Trophoblast cell (in vitro differentiated cells and primary cell): ENCODE results near the gene SCFD2.
"Not testable (repeated sequence)": the region's sequence is repeated elsewhere in the genome, so short reads cannot be mapped to it uniquely, and the experiment has no call there.

ENCODE experiments used
- DNase-seq, 2 donors: peaks; one replicate each; pipeline ENCODE4 v3.0.0-alpha.2; 2016
- H2AFZ ChIP-seq: 2 replicates; pipeline ENCODE4 v1.6.1; 2013; ENCODE audit warnings: low read length, moderate library complexity, mild to moderate bottlenecking; ENCODE audit not compliant: insufficient read depth, poor library complexity
- H2AK5ac ChIP-seq: 2 replicates; pipeline ENCODE4 v1.6.1; 2013; ENCODE audit warnings: mild to moderate bottlenecking, low read length
- H2BK120ac ChIP-seq: 2 replicates; pipeline ENCODE4 v1.6.1; 2013; ENCODE audit warnings: low read length, mild to moderate bottlenecking, moderate library complexity; ENCODE audit not compliant: insufficient read depth, poor library complexity
- H2BK12ac ChIP-seq: 2 replicates; pipeline ENCODE4 v1.6.1; 2013; ENCODE audit warnings: mild to moderate bottlenecking, low read length, moderate library complexity
- H2BK5ac ChIP-seq: 2 replicates; pipeline ENCODE4 v1.6.1; 2013; ENCODE audit warnings: low read length, low read depth, moderate library complexity, mild to moderate bottlenecking; ENCODE audit not compliant: poor library complexity
- H3K14ac ChIP-seq: 2 replicates; pipeline ENCODE4 v1.6.1; 2013; ENCODE audit warnings: mild to moderate bottlenecking, low read length
- H3K18ac ChIP-seq: 2 replicates; pipeline ENCODE4 v1.6.1; 2013; ENCODE audit warnings: mild to moderate bottlenecking, low read length
- H3K23ac ChIP-seq: 2 replicates; pipeline ENCODE4 v1.6.1; 2013; ENCODE audit warnings: low read length
- H3K27ac ChIP-seq: 2 replicates; pipeline ENCODE4 v1.5.1; 2013; ENCODE audit warnings: low read depth, mild to moderate bottlenecking, inconsistent platforms, low read length, moderate library complexity
- H3K27me3 ChIP-seq: 2 replicates; pipeline ENCODE4 v1.6.1; 2013; ENCODE audit warnings: inconsistent platforms, mild to moderate bottlenecking, low read length, moderate library complexity; ENCODE audit not compliant: insufficient read depth
- H3K36me3 ChIP-seq, 2 experiments: 1 replicate in 1 of 2; 2 replicates in 1 of 2; pipeline ENCODE4 v1.6.1; 2013; ENCODE audit warnings: low read length in 2 of 2, mild to moderate bottlenecking in 2 of 2, moderate library complexity in 1 of 2; ENCODE audit not compliant: insufficient read depth in 2 of 2, control insufficient read depth in 1 of 2
- H3K4ac ChIP-seq: 2 replicates; pipeline ENCODE4 v1.6.1; 2013; ENCODE audit warnings: low read depth, mild to moderate bottlenecking, low read length, moderate library complexity
- H3K4me1 ChIP-seq, 2 experiments: 1 replicate in 1 of 2; 2 replicates in 1 of 2; pipeline ENCODE4 v1.6.1; 2013; ENCODE audit warnings: low read length in 2 of 2, mild to moderate bottlenecking in 2 of 2, moderate library complexity in 1 of 2; ENCODE audit not compliant: insufficient read depth in 2 of 2, control insufficient read depth in 1 of 2
- H3K4me2 ChIP-seq: 2 replicates; pipeline ENCODE4 v1.6.1; 2013; ENCODE audit warnings: inconsistent platforms, mild to moderate bottlenecking, low read length, moderate library complexity
- H3K4me3 ChIP-seq: 2 replicates; pipeline ENCODE4 v1.5.1; 2013; ENCODE audit warnings: mild to moderate bottlenecking, low read depth, low read length, inconsistent platforms
- H3K79me1 ChIP-seq: one replicate; pipeline ENCODE4 v1.6.1; 2013; ENCODE audit warnings: low read length
- H3K79me2 ChIP-seq: 2 replicates; pipeline ENCODE4 v1.6.1; 2013; ENCODE audit warnings: low read length, mild to moderate bottlenecking; ENCODE audit not compliant: control insufficient read depth, insufficient read depth, poor library complexity
- H3K9ac ChIP-seq: 2 replicates; pipeline ENCODE4 v1.6.1; 2013; ENCODE audit warnings: mild to moderate bottlenecking, low read length
- H3K9me3 ChIP-seq: 2 replicates; pipeline ENCODE4 v1.6.1; 2013; ENCODE audit warnings: low read depth, mild to moderate bottlenecking, control low read depth, inconsistent platforms, low read length; ENCODE audit not compliant: insufficient read depth
- H4K12ac ChIP-seq: 2 replicates; pipeline ENCODE4 v1.6.1; 2013; ENCODE audit warnings: low read depth, mild to moderate bottlenecking, low read length, moderate library complexity
- H4K8ac ChIP-seq: 2 replicates; pipeline ENCODE4 v1.6.1; 2013; ENCODE audit warnings: low read depth, mild to moderate bottlenecking, low read length, moderate library complexity
- H4K91ac ChIP-seq: one replicate; pipeline ENCODE4 v1.6.1; 2013; ENCODE audit warnings: low read depth, mild to moderate bottlenecking, low read length, moderate library complexity
- WGBS: extraction: QIAGEN DNeasy Blood & Tissue Kit; methylation state at CpG from one replicate; pipeline ENCODE4 v1.1.7; 2013; ENCODE audit warnings: missing lambda C conversion rate; ENCODE audit not compliant: insufficient read length, insufficient coverage; ENCODE audit errors: extremely low coverage; 5-methylcytosine and 5-hydroxymethylcytosine counted together

SCFD2 gene

DNA sequence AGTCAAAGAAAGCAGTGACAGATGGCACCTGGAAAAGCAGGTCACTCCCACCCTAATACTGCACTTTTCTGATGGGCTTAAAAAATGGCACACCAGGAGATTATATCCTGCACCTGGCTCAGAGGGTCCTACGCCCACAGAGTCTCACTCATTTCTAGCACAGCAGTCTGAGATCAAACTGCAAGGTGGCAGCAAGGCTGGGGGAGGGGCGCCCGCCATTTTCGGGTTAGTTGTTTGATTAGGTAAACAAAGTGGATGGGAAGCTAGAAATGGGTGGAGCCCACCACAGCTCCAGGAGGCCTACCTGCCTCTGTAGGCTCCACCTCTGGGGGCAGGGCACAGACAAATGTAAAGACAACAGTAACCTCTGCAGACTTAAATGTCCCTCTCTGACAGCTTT lies 188.1 kb downstream of the SCFD2 start:
- not testable (repeated sequence) for H3K79me1 ChIP-seq, DNase-seq, H2AK5ac ChIP-seq, H3K18ac ChIP-seq, H2AFZ ChIP-seq, H3K9me3 ChIP-seq, H3K27ac ChIP-seq, H3K4ac ChIP-seq, H3K9ac ChIP-seq, H3K36me3 ChIP-seq, H3K4me3 ChIP-seq, H2BK5ac ChIP-seq, H4K8ac ChIP-seq, H3K27me3 ChIP-seq, H3K23ac ChIP-seq, H3K4me1 ChIP-seq, H2BK120ac ChIP-seq, H3K4me2 ChIP-seq, H4K12ac ChIP-seq, H3K79me2 ChIP-seq, H2BK12ac ChIP-seq, H3K14ac ChIP-seq, H4K91ac ChIP-seq
- WGBS = no CpG with 5 or more reads among the region's 4 CpGs

DNA sequence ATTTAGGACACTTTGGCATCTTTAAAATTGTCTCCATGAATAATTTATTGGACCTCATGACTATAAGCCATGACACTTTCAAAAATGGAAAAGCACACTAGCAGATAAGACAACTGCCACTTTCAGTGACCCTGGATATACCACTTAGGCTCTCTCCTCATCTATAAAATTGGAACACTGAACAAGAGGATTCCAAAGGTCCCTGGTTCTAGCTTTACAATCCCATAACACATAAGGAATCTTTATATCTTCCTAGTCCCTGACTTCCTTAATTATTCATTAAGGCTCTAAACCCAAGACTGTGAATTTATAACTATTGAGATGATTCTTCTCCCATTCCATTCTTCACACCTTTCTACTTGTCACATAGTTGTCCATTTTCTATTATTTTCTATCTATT lies 190.2 kb downstream of the SCFD2 start:
- no peak overlapping the region for H4K91ac ChIP-seq
- H3K4me1 ChIP-seq = no peaks in the 10 kb centered on the region
- no peak overlapping the region for H2BK120ac ChIP-seq
- H4K12ac ChIP-seq = no peak overlapping the region
- no peak overlapping the region for H3K4me2 ChIP-seq
- H3K14ac ChIP-seq = no peak overlapping the region
- no peak overlapping the region for H3K23ac ChIP-seq
- H3K18ac ChIP-seq = no peak overlapping the region
- H3K27me3 ChIP-seq = no peaks in the 10 kb centered on the region
- no peaks in the 10 kb centered on the region for H3K9me3 ChIP-seq
- DNase-seq = no peak
- H3K36me3 ChIP-seq = peaks cover 0 to 3% of the 10 kb centered on the region in 2 experiments
- H3K4ac ChIP-seq = no peak overlapping the region
- H2BK5ac ChIP-seq = no peak overlapping the region
- H2BK12ac ChIP-seq = no peak overlapping the region
- H3K27ac ChIP-seq = no peak overlapping the region
- no peak overlapping the region for H4K8ac ChIP-seq
- H3K9ac ChIP-seq = no peak overlapping the region
- H2AK5ac ChIP-seq = no peak overlapping the region
- no peak overlapping the region for H2AFZ ChIP-seq
- no peaks in the 10 kb centered on the region for H3K79me1 ChIP-seq
- H3K4me3 ChIP-seq = no peak overlapping the region
- H3K79me2 ChIP-seq = no peaks in the 10 kb centered on the region

- H3K9ac ChIP-seq = no peak overlapping the region
- H3K4me3 ChIP-seq = no peak overlapping the region
- no peak overlapping the region for H2AFZ ChIP-seq
- no peak overlapping the region for H3K18ac ChIP-seq
- no peaks in the 10 kb centered on the region for H3K79me1 ChIP-seq
- no peaks in the 10 kb centered on the region for H3K79me2 ChIP-seq
- no peaks in the 10 kb centered on the region for H3K9me3 ChIP-seq
- H2BK12ac ChIP-seq = no peak overlapping the region
- no peak overlapping the region for H3K14ac ChIP-seq
- H3K4me2 ChIP-seq = no peak overlapping the region
- no peak overlapping the region for H3K27ac ChIP-seq
- no peak overlapping the region for H2AK5ac ChIP-seq
- no peak overlapping the region for H4K8ac ChIP-seq
- no peaks in the 10 kb centered on the region for H3K4me1 ChIP-seq
- no peak overlapping the region for H4K91ac ChIP-seq
- no peaks in the 10 kb centered on the region for H3K27me3 ChIP-seq
- no peak overlapping the region for H2BK5ac ChIP-seq
- no peak overlapping the region for H4K12ac ChIP-seq
- H3K36me3 ChIP-seq = peaks cover 0 to 3% of the 10 kb centered on the region in 2 experiments
- no peak overlapping the region for H3K23ac ChIP-seq
- no peak overlapping the region for H3K4ac ChIP-seq
- no peak overlapping the region for H2BK120ac ChIP-seq
- DNase-seq = no peak
- WGBS = no CpG with 5 or more reads among the region's 3 CpGs
Measured at GRCh38 chr4:53174823-53175222, 191.0 kb downstream of the SCFD2 start.

DNA sequence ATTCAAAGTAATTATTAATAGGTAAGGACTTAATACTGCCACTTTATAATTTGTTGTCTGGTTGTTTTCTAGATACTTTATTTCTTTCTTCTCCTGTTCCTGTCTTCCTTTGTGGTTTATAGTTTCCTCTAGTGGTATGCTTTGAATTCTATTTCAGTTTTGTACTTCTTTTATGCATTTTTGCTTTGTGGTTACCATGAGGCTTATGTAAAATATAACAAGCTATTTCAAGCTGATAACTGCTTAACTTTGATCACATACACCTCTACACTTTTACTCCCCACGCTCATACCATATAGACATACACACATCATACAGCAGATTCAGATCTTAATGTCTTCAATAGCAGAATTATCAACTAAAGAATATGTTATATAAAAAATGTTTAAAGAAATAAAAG lies 192.3 kb downstream of the SCFD2 start:
- no peak for DNase-seq
- Histone ChIP-seq H3K9me3 (no peaks in the 10 kb centered on the region), H3K79me2 (no peaks in the 10 kb centered on the region), H2BK5ac (no peak overlapping the region), H3K4me1 (no peaks in the 10 kb centered on the region), H3K4me2 (no peak overlapping the region), H4K12ac (no peak overlapping the region), H2BK120ac (no peak overlapping the region), H3K14ac (no peak overlapping the region), H2BK12ac (no peak overlapping the region), H3K23ac (no peak overlapping the region), H4K8ac (no peak overlapping the region), H3K4ac (no peak overlapping the region), H2AFZ (no peak overlapping the region), H3K79me1 (no peaks in the 10 kb centered on the region), H4K91ac (no peak overlapping the region), H3K9ac (no peak overlapping the region), H3K27me3 (no peaks in the 10 kb centered on the region), H3K27ac (no peak overlapping the region), H3K36me3 (peaks cover 0 to 3% of the 10 kb centered on the region in 2 experiments), H2AK5ac (no peak overlapping the region), H3K4me3 (no peak overlapping the region), H3K18ac (no peak overlapping the region)
- 100% methylated on average over 1 of the region's 1 CpG for WGBS
